Tongue (tissue), 2 donors: ENCODE results near the gene SLC34A2. TPM values are rescaled to one million over a fixed set of nuclear protein-coding genes. Genes with fewer than 3 reads are reported as not detected.
"Not testable (repeated sequence)": the region's sequence is repeated elsewhere in the genome, so short reads cannot be mapped to it uniquely, and the experiment has no call there.

ENCODE experiments used
- DNase-seq: peaks from one replicate; pipeline ENCODE4 v3.0.0-alpha.2; 2015
- total RNA-seq: library from RNA; depleted of rRNA; stranded (reverse); fragments of >200 nt; gene quantifications from one replicate; pipeline ENCODE4 v1.2.3, GENCODE V29; 2014

Gene SLC34A2, protein sequence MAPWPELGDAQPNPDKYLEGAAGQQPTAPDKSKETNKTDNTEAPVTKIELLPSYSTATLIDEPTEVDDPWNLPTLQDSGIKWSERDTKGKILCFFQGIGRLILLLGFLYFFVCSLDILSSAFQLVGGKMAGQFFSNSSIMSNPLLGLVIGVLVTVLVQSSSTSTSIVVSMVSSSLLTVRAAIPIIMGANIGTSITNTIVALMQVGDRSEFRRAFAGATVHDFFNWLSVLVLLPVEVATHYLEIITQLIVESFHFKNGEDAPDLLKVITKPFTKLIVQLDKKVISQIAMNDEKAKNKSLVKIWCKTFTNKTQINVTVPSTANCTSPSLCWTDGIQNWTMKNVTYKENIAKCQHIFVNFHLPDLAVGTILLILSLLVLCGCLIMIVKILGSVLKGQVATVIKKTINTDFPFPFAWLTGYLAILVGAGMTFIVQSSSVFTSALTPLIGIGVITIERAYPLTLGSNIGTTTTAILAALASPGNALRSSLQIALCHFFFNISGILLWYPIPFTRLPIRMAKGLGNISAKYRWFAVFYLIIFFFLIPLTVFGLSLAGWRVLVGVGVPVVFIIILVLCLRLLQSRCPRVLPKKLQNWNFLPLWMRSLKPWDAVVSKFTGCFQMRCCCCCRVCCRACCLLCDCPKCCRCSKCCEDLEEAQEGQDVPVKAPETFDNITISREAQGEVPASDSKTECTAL
- 10.7 TPM for total RNA-seq

DNA sequence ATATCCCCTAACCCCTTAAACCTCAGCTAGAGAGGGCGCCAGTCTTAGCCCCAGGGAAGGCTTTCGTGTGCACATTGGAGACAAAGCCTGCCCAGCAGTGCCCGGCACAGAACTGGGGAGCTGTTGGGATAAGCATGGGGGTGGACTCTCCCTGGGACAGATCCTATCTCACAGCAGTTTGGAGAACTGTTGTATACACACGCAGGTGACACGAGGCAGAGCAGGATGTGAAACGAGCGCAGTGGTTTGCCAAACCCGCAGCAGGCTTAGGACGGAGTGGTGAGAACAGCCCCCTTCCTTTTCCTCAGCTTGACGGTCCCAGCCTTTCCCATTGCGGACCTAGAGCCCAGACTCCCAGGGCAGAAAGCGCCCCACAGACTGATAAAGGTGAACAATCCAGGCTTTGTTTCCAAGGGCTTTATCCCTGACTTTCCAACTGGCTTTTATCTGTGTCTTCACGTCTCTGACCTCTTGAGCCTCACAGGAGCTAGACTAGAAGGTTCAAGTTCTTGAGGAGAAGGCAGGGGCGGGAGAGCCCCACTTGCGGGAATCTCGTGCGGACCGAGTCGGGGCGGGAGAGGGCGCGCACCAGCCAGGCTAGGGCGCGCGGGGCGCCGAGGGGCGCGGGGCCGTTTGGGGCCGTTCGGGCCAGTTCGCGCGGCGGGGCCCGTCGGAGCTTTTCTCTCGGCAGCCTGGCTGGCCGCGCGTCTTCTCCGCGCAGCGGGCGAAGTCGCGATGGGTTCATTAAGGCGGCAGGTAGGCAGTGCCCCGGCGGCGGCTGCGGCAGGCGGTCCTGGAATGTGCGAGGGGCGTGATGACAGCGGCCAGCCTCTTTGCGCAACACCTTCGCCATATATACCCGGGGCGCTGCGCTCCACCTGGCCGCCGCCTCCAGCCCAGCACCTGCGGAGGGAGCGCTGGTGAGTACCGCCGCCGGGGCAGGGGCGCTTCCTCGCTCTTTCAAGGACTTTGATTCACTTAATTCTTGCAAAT is at the start of gene SLC34A2:
TSS of gene SLC34A2 (plus strand) at position 881 of the 993 bp plus-strand sequence. CDS start 6,650 bp downstream, outside the sequence.
- DNase-seq, result peak; percentile 13

DNA sequence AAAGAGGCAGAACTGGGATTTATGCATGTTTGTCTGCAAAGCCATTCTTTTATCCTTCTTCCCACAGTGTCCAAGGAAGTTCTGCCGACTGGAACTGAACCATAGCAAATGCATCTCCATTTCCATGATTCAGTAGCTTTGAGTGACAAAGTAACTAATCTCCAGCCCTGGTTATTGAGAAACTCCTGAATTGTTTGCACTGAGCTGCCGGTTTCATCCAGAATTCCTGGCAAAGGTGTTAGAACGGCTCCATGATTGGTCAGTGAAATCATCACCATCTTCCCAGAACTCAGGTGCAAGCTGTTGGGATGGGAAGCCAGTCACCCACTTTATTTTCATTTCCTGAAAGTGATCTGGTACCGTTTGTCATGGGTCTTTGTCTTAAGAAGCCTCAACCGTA is 47.0 kb upstream of the SLC34A2 start:
- no peak for DNase-seq

DNA sequence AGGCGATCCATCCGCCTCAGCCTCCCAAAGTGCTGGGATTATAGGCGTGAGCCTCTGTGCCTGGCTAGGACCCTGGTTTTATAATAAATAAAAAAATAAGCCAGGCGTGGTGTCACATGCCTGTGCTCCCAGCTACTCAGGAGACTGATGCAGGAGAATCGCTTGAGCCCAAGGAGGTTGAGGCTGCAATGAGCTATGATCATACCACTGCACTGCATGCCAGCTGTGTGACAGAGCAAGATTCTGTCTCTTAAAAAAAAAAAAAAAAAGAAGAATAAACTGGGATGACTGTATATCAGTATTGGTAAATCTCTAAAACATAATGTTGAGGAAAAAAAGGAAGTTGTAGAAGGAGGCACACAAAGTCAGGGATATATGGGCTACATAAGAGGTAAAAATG is 45.7 kb upstream of the SLC34A2 start:
- DNase-seq, result no peak

DNA sequence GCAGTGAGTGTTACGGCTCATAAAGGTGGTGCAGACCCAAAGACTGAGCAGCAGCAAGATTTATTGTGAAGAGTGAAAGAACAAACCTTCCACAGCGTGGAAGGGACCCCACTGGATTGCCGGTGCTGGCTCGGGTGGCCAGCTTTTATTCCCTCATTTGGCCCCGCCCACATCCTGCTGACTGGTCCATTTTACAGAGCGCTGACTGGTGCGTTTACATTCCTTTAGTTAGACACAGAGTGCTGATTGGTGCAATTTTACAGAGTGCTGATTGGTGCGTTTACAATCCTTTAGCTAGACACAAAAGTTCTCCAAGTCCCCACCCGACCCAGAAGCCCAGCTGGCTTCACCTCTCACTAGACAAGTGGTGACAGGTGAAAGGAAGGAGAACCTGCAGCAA is 42.0 kb upstream of the SLC34A2 start:
- not testable (repeated sequence) for DNase-seq

DNA sequence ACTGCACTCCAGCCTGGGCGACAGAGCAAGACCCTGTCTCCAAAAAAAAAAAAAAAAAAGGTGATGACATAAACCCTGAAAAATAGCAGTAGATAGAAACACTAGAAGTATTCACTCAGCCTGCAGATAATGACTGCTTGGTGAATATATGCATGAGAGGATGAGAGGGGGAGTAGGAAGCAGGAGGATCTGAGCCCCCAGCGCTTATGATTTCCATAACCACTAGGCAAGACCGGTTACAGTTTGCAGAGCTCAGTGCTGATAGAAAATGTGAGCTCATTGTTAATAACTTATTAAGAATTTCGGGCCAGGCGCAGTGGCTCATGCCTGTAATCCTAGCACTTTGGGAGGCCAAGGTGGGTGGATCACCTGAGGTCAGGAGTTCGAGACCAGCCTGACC is 40.8 kb upstream of the SLC34A2 start:
- DNase-seq, result no peak

DNA sequence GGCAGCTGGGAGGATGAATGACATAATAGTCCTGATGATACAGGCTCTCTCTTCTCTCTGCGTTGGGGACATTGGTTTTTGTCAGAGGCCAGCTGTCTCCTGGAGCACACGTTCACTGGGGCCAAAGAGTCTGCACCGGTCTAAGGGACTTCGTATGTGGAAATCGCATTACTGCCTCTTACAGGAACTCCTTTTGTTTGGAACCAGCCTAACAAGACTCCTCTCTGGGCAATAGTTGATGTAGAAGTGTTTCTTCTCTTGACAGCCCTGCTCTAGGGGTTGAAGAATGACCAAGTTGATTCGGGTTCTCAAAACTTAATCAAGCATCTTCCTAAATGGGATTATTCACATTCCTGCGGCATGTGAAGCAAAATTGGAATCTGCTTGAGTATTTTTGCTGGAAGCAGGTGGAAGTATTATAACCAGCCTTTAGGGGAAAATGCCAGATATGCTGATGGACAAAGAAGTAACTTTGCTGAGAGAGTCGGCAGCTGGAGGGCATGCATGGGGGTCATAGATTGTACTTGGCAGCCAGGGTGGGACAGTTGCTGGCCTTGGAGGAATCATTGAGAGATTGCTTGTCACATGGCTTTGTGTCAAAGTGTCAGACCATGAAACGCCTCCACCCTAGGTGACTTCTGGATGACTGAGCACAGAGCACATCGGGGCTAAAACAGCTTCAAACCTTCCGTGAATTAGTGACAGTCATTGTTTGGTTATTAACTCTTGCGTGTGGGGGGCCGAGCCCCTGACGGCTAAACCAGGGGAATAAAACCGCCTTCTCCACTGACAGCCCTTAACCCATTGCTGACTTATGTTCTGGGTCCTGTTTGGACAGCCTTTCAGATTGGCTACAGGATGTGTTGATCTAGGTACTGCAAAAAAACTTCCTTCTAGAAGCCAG is 34.4 kb upstream of the SLC34A2 start:
- DNase-seq, result peak; percentile 49

DNA sequence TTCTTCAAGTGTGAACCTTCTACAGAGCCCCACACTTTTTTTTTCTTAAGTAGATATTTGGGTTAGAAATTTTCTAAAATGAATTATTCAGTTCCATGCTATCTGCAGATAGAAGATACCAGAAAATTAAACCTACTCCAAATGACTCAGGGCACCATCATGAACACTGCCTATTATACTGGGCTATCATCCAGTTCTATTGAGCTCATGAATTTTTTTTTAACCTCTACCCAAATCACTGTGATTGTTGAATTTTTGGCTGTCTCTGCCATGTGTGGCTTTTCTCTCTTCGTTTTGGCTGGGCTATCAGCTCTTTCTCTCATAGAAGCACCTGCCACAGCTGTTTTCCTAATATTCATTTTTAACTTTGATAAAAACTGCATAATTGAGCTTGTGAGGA is 31.0 kb upstream of the SLC34A2 start:
- no peak for DNase-seq

DNA sequence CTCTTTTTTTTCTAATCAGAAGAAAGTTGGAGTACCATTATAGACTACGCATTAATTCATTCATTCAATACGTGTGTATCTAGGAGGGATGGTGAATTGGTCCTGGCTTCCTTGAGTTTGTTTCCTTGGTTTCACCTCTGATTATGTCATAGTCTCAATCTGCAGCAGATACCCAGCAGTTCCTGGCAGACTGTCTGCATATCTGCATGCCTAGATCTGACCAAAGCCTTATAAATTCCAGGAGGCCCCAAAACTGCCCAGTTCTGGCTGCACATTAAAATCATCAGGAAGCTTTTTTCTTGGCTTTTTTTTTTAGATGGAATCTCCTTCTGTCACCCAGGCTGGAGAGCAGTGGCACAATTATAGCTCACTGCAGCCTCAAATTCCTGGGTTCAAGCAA is 27.2 kb upstream of the SLC34A2 start:
- no peak for DNase-seq

DNA sequence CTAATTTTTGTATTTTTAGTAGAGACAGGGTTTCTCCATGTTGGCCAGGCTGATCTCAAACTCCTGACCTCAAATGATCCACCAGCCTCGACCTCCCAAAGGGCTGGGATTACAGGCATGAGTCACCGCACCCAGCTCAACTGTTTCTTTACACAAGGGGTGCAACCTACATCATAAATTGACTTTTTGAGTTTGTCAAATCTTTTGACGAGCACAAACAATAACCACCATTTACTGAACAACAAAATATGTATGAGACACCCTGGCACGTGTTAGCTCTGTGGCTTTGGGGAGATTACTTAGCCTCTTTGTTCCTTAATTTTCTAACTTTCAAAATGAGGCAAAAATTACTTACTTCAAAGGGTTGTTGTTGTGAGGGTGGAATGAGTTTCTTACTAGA is 23.5 kb upstream of the SLC34A2 start:
- no peak for DNase-seq

DNA sequence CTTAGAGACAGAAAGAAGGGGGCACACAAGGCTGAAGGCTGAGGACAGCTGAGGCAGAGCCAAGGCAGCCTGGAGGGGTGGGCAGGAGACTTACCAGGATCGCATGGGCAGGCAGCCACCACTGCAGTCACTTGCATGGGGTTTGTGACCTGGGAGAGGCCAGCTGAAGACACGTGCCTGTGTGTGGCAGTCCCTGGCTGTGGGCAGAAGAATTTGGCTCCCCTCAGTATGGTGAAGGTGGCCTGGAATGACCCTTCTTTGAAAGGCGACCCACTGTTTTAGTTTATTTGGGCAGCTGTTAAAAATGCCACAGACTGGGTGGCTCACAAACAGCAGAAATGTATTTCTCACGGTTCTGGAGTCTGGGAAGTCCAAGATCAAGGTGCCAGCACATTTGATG is 22.1 kb upstream of the SLC34A2 start:
- no peak for DNase-seq

DNA sequence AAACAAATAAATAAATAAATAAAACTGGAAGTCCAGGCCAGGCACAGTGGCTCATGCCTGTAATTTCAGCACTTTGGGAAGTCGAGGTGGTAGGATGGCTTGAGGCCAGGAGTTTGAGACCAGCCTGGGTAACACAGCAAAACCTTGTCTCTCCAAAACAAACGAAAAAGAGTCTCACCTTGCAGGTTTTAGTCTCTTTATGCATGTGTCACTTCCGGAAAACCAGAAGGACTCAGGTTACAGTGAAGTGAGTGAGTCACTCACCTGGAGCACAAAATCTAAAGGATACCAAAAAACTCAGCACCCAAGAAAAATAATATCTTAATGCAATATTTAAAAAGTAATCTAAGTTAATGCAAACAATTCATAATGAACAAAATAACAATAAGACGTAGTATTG is 20.1 kb upstream of the SLC34A2 start:
- no peak for DNase-seq

DNA sequence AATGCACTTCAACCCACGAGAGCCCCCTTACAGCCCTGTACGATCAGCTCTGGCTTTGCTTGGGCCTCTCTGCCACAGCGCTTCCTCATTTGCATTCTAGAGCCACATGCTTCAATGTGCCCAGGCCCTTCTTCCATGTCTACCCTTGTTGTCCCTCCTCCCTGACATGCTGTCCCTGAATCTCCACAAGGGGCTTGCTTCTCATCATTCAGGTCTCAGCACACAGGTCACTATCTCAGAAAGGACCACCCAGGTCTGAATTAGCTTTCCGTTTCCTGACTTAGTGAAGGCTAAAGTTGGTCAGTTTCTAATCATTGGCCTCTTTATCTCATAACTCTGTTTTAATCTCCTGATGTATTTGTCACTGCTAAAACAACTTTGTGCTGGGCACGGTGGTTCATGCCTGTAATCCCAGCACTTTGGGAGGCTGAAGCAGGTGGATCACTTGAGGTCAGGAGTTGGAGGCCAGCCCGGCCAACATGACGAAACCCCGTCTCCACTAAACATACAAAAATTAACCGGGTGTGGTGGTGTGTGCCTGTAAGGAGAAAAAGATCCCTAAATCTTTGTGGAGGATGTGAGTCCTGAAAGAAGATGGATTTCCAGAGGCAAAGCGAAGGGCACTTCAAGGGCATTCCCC is 17.9 kb upstream of the SLC34A2 start:
- DNase-seq, result no peak

DNA sequence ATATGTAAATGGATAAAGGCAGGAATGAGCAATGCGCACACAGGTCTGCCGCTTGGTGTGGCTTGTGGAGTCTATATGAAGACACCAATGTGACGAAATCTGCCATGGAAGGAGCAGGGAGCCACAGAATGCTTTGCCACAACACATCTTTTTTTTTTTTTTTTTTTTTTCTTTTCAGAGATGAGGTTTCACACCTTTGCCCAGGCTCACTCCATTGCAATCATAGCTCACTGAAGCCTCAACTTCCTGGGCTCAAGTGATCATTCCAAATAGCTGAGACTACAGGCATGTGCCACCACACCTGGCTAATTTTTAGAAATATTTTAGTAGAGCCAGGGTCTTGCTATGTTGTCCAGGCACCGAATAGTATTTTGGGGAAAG is 17.4 kb upstream of the SLC34A2 start:
- DNase-seq, result no peak

DNA sequence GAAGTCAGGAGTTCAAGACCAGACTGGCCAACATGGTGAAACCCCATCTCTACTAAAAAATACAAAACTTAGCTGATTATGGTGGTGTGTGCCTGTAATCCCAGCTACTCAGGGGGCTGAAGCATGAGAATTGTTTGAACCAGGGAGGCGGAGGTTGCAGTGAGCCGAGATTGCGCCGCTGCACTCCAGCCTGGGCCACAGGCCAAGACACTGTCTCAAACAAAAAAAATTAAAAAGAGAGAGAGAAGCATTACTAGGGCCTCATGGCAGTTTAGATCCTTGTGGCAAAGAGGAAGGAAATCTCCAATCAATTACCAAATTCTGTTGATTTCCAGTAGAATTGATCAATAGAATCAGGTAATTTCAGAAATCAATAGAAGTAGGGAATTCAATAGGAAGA is 16.8 kb upstream of the SLC34A2 start:
- DNase-seq, result peak; percentile 30

DNA sequence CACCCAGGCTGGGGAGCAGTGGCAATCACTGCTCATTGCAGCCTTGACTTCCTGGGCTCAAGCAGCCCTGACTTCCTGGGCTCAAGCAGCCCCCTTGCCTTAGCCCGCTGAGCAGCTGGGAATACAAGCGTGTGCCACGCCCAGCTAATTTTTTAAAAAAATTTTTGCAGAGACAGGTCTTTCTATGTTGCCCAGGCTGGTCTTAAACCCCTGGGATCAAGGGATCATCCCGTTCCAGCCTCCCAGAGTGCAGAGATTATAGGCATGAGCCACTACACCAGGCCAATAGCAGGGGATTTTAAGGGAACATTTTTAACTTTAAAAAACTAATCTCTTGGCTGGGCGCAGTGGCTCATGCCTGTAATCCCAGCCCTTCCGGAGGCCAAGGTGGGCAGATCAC is 5.3 kb upstream of the SLC34A2 start:
- no peak for DNase-seq

DNA sequence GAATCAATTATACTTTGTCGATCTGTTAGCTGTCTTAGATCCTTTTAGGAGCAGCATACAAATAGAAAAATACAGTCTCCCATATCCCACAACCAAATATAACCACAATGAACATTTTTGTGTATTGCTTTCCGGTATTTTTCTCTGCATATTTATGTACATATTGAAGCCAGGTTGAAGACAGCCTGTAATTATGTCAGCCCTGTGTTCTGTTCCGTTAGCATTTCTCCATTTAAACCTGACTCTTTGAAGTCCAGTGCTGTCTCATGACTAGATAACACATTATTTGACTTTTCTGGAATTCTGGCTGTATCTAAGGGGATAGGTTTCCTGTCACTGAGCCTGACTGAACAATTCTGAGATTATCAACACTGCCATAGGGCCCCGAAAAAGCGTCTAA is 4.0 kb upstream of the SLC34A2 start:
- no peak for DNase-seq

DNA sequence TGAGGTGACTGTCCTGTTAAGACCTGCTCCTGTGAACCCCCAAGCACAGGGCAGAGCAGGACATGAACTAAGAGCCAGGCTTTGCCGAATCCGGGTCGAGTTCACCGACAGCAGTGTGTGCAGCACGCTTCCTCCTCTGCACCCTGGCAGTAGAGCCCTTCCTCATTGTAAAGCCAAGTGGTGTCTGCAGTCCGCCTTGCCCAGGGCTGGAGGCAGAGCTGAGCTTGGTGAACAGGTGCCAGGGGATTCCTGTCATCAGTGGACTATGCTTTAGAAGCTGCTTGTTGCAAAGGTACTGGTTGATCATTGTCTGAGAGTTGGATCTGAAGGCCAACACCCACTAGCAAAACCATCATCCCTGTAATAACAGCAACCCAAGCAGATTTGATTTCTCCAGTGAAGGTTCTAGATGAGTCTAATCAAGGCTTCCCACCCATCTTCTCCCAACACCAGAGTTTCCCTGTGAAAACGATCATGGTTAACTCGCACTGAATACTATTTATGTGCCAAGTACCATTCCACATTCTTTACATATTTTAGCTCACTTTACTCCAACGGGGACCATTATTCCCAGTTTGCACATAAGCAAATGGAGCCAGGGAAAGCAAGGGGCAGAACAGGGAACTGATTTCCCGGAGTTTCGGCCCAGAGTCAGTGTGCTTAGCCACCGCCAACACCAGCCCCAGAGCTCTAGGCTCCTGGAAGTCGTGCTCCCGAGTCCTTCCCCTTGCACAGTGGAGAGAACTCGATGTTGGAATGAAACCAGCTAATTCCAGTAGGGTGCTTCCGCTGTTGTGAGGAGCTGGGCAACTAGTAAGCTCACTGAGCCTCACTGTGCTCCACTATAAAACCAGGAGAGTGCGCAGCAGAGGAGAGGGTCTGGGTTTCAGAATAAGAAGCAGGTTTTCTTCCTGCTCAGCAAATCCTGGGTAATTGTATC is 1.4 kb upstream of the SLC34A2 start:
- peak; percentile 22 for DNase-seq

DNA sequence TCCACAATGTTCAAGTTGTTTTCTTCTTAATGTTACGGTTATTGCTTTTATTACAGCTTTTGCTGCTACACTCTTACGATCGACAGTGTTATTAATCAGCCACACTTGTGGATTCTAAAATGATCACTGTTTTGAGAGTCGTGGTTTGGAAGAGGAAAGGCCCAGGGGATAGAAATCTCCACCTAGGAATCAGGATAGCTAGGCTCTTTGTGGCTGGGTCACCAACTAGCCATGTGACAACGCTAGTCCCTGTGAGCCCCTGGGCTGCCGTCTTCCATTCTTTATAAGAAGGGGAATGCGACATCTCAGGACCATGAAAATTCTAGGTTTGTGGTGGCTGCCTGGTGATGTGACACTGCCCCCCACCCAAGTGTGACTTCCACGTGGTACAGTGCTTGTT is 380 bp downstream of the SLC34A2 start:
- no peak for DNase-seq

DNA sequence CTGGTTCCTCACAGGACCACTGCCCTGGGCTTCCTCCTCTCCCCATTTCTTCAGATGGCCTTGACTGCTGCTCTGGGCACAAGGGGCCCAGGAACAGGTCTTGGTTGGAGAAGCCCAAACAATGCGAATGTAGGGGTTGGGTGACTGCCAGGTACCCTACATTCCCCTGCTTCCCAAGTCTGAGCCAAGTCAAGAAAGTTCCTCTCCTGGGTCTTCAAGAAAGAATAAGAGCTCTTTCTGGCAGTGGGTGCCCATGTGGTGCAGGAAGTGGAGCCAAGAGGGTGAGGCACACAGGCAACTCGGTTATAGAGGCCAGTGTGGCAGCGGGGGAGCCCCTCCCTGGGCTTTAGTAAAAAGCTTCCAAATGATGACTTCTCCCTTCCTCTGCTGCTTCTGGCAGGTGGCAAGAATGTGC is 2.7 kb downstream of the SLC34A2 start:
- DNase-seq, result no peak

DNA sequence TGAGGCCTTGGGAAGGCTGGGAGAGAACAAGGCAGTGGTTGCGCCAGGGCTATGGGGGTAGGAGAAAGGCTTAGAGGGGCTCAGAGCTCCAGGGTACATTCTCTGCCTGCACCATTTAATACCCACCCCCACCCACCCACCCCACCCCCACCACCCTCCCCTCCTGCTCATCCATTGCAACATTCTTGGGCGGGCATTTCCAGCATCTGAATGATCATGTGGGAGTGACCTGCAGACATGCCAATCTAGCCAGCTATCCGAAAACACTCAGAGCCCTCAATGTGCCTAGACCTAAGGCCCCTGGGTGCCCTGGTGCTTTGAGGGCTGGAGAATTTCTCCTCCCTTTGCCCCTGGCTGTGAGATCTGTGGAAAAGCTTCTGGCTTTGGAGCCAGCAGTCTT is 3.1 kb downstream of the SLC34A2 start:
- no peak for DNase-seq
